ENCODE data around the gene BZW1. TPM values are rescaled to one million over a fixed set of nuclear protein-coding genes. Genes with fewer than 3 reads are reported as not detected.

BZW1 gene
- total and polyA plus RNA-seq, 8 donors, result 207 to 255 (median 220) TPM

- H3K4me3 ChIP-seq, result no peak overlapping the region
- H3K9me3 ChIP-seq, result no peaks in the 10 kb centered on the region
- ATAC-seq, result no peak
- no peaks in the 10 kb centered on the region for H3K27me3 ChIP-seq
- no peak overlapping the region for H3K27ac ChIP-seq
- H3K4me1 ChIP-seq, result no peaks in the 10 kb centered on the region
- H3K36me3 ChIP-seq, result no peaks in the 10 kb centered on the region
- no peak for TF ChIP-seq CTCF (IDR thresholded peaks at IDR 0.05)
- DNase-seq, result no peak
- intact Hi-C loops (cut with DNase I), result no loop called here
These were observed 32.6 kb downstream of the BZW1 start for GRCh38 chr2:200843993-200844948.

- ATAC-seq (no peak), DNase-seq (no peak)
- no peaks in the 10 kb centered on the region for H3K9me3 ChIP-seq
- intact Hi-C loops (cut with DNase I), result no loop called here
- H3K36me3 ChIP-seq, result peaks cover 0 to 3% of the 10 kb centered on the region in 2 donors
- no peaks in the 10 kb centered on the region for H3K27me3 ChIP-seq
- no peaks in the 10 kb centered on the region for H3K4me1 ChIP-seq
- no peak overlapping the region for H3K27ac ChIP-seq
- no peak for TF ChIP-seq CTCF (IDR thresholded peaks at IDR 0.05)
- no peak overlapping the region for H3K4me3 ChIP-seq
These were observed 33.5 kb downstream of the BZW1 start for GRCh38 chr2:200845194-200845593.

- no peak overlapping the region for H3K4me3 ChIP-seq
- H3K9me3 ChIP-seq, result no peaks in the 10 kb centered on the region
- ATAC-seq (no peak), DNase-seq (no peak)
- peaks cover 0 to 9% of the 10 kb centered on the region in 2 donors for H3K36me3 ChIP-seq
- H3K27ac ChIP-seq, result no peak overlapping the region
- intact Hi-C loops (cut with DNase I), result no loop called here
- no peaks in the 10 kb centered on the region for H3K4me1 ChIP-seq
- no peaks in the 10 kb centered on the region for H3K27me3 ChIP-seq
- no peak for TF ChIP-seq CTCF (IDR thresholded peaks at IDR 0.05)
These were observed 34.1 kb downstream of the BZW1 start for GRCh38 chr2:200845669-200846325.

GRCh38 chr2:200847269-200847668 is 35.6 kb downstream of the BZW1 start:
- no peak for TF ChIP-seq CTCF (IDR thresholded peaks at IDR 0.05)
- Histone ChIP-seq H3K27ac (no peak overlapping the region), H3K27me3 (no peaks in the 10 kb centered on the region), H3K36me3 (peaks cover 0 to 24% of the 10 kb centered on the region in 2 donors), H3K4me1 (no peaks in the 10 kb centered on the region), H3K9me3 (no peaks in the 10 kb centered on the region), H3K4me3 (no peak overlapping the region)
- ATAC-seq (no peak), DNase-seq (no peak)
- intact Hi-C loops (cut with DNase I), result no loop called here

GRCh38 chr2:200847939-200848338 is 36.2 kb downstream of the BZW1 start:
- Histone ChIP-seq H3K27me3 (no peaks in the 10 kb centered on the region), H3K9me3 (no peaks in the 10 kb centered on the region), H3K4me3 (no peak overlapping the region), H3K4me1 (no peaks in the 10 kb centered on the region), H3K36me3 (peaks cover 0 to 30% of the 10 kb centered on the region in 2 donors), H3K27ac (no peak overlapping the region)
- ATAC-seq, result no peak
- no peak for DNase-seq
- intact Hi-C loops (cut with DNase I), result no loop called here
- no peak for TF ChIP-seq CTCF (IDR thresholded peaks at IDR 0.05)

Data from left lung (tissue), 10 donors.